ENCODE measurements around the gene ACTL7B. TPM values are rescaled to one million over a fixed set of nuclear protein-coding genes. Genes with fewer than 3 reads are reported as not detected.
A peak's percentile ranks its signal among the peaks of the same experiment; 100 is the strongest.
"Not testable (repeated sequence)": the region's sequence is repeated elsewhere in the genome, so short reads cannot be mapped to it uniquely, and the experiment has no call there.

ACTL7B gene
- polyA plus RNA-seq, 1 donor from 2014 or later: not detected

- Histone ChIP-seq H3K9me2 (ENCODE audit: insufficient read depth, low read length) (no peaks in the 10 kb centered on the region), H3K79me2 (replicated peaks; ENCODE audit: insufficient read depth, low read length) (no peaks in the 10 kb centered on the region), H3K9ac (ENCODE audit: low read length) (no peak overlapping the region), H3K9me3 (ENCODE audit: low read length) (no peaks in the 10 kb centered on the region), H3F3A (ENCODE audit: insufficient read depth, low read length, poor library complexity, severe bottlenecking) (no peaks in the 10 kb centered on the region), H3K4me3 (ENCODE audit: low read length) (no peak overlapping the region), H2AFZ (ENCODE audit: low read depth, low read length) (no peak overlapping the region), H3K4me2 (ENCODE audit: low read length) (no peak overlapping the region), H3K27ac (ENCODE audit: low read length) (no peak overlapping the region), H3K36me3 (ENCODE audit: insufficient read depth, low read length) (peaks cover 5% of the 10 kb centered on the region), H3K27me3 (ENCODE audit: insufficient read depth, low read depth, low read length) (no peaks in the 10 kb centered on the region), H4K20me1 (ENCODE audit: insufficient read depth) (no peaks in the 10 kb centered on the region)
- TF ChIP-seq REST (IDR thresholded peaks at IDR 0.05; ENCODE audit: borderline replicate concordance): no peak
- no peak for TF ChIP-seq EP300 (conservative IDR thresholded peaks at IDR 0.05; ENCODE audit: poor library complexity, severe bottlenecking)
- TF ChIP-seq EZH2 (IDR thresholded peaks at IDR 0.05; ENCODE audit: borderline replicate concordance, insufficient read depth, low read length, poor library complexity, severe bottlenecking): no peak
- TF ChIP-seq CTCF (IDR thresholded peaks at IDR 0.05; ENCODE audit: poor library complexity, severe bottlenecking): no peak
- no peak for TF ChIP-seq RAD21 (conservative IDR thresholded peaks at IDR 0.05)
- TF ChIP-seq SMC3 (conservative IDR thresholded peaks at IDR 0.05; ENCODE audit: poor library complexity): no peak
Observed at GRCh38 chr9:108894225-108894997, 38.6 kb upstream of the ACTL7B start.

- no peak for TF ChIP-seq POLR2AphosphoS5 (IDR thresholded peaks at IDR 0.05)
- peak; percentile 36 for TF ChIP-seq CTCF (IDR thresholded peaks at IDR 0.05; ENCODE audit: poor library complexity, severe bottlenecking)
- H2AFZ ChIP-seq (ENCODE audit: low read depth, low read length): no peak overlapping the region
- no peaks in the 10 kb centered on the region for H3K27me3 ChIP-seq (ENCODE audit: insufficient read depth, low read depth, low read length)
- no peaks in the 10 kb centered on the region for H3K9me2 ChIP-seq (ENCODE audit: insufficient read depth, low read length)
- H3F3A ChIP-seq (ENCODE audit: insufficient read depth, low read length, poor library complexity, severe bottlenecking): no peaks in the 10 kb centered on the region
- H3K79me2 ChIP-seq (replicated peaks; ENCODE audit: insufficient read depth, low read length): no peaks in the 10 kb centered on the region
- H3K9me3 ChIP-seq (ENCODE audit: low read length): no peaks in the 10 kb centered on the region
- H4K20me1 ChIP-seq (ENCODE audit: insufficient read depth): no peaks in the 10 kb centered on the region
- no peak overlapping the region for H3K4me2 ChIP-seq (ENCODE audit: low read length)
- no peak overlapping the region for H3K9ac ChIP-seq (ENCODE audit: low read length)
- no peak overlapping the region for H3K4me3 ChIP-seq (ENCODE audit: low read length)
- H3K27ac ChIP-seq (ENCODE audit: low read length): no peak overlapping the region
- peaks cover 13% of the 10 kb centered on the region for H3K36me3 ChIP-seq (ENCODE audit: insufficient read depth, low read length)
Observed at GRCh38 chr9:108889649-108890067, 33.9 kb upstream of the ACTL7B start.

- H3K36me3 ChIP-seq (ENCODE audit: insufficient read depth, low read length): peaks cover 18% of the 10 kb centered on the region
- not testable (repeated sequence) for H4K20me1 ChIP-seq (ENCODE audit: insufficient read depth); H2AFZ ChIP-seq (ENCODE audit: low read depth, low read length); H3K27ac ChIP-seq (ENCODE audit: low read length); H3F3A ChIP-seq (ENCODE audit: insufficient read depth, low read length, poor library complexity, severe bottlenecking); H3K27me3 ChIP-seq (ENCODE audit: insufficient read depth, low read depth, low read length); H3K9me3 ChIP-seq (ENCODE audit: low read length); H3K9ac ChIP-seq (ENCODE audit: low read length); H3K79me2 ChIP-seq (replicated peaks; ENCODE audit: insufficient read depth, low read length); H3K4me2 ChIP-seq (ENCODE audit: low read length); H3K4me3 ChIP-seq (ENCODE audit: low read length); H3K9me2 ChIP-seq (ENCODE audit: insufficient read depth, low read length)
Observed at GRCh38 chr9:108886594-108887271, 30.9 kb upstream of the ACTL7B start.
